ENCODE results near the gene PKP3. TPM values are rescaled to one million over a fixed set of nuclear protein-coding genes. Genes with fewer than 3 reads are reported as not detected.
A peak's percentile ranks its signal among the peaks of the same experiment; 100 is the strongest.

The PKP3 gene
- total and polyA plus RNA-seq, 9 of the 15 experiments (the other 6 are each of a cell fraction or from before 2014, with no cell fraction given): 0.11 to 110 (median 30.7) TPM

GRCh38 chr11:422249-422656, 28.2 kb downstream of the PKP3 start (continued):
- 0 out of 4 replicates have a peak, but pooled peaks of 1 of the 2 experiments have one; percentile 62 for TF ChIP-seq ZNF639 (CRISPR knock-in tag; conservative IDR thresholded peaks at IDR 0.05 in 1 of 2, IDR thresholded peaks at IDR 0.05 in 1 of 2)
- TF ChIP-seq RHOXF2B (CRISPR knock-in tag; conservative IDR thresholded peaks at IDR 0.05): no peak
- TF ChIP-seq ETV1 (tag; conservative IDR thresholded peaks at IDR 0.05; ENCODE audit: low read depth): no peak
- TF ChIP-seq MNT (conservative IDR thresholded peaks at IDR 0.05): peak in 1 of 2 experiments; percentile 73; a peak in 2 of 4 replicates
- TF ChIP-seq CCAR2 (IDR thresholded peaks at IDR 0.05; ENCODE audit: low read depth, low read length): no peak
- TF ChIP-seq TEAD1 (CRISPR knock-in tag; IDR thresholded peaks at IDR 0.05): peak in 1 of 2 experiments; percentile 96; a peak in 2 of 4 replicates
- 0 out of 2 replicates have a peak, but pooled peaks have one; percentile 38 for TF ChIP-seq HDAC2 (IDR thresholded peaks at IDR 0.05)
- TF ChIP-seq BHLHE40 (IDR thresholded peaks at IDR 0.05; ENCODE audit: low read length): 0 out of 2 replicates have a peak, but pooled peaks have one; percentile 38
- peak; percentile 94 for TF ChIP-seq CBFA2T3 (IDR thresholded peaks at IDR 0.05)
- TF ChIP-seq SIX5 (IDR thresholded peaks at IDR 0.05; ENCODE audit: borderline replicate concordance in 1 of 2, insufficient read depth in 1 of 2, low read depth in 1 of 2, low read length in 2 of 2): no peak
- TF ChIP-seq MYBL2 (IDR thresholded peaks at IDR 0.05; ENCODE audit: low read depth): no peak
- TF ChIP-seq MYBL2 (CRISPR knock-in tag; IDR thresholded peaks at IDR 0.05; ENCODE audit: borderline replicate concordance): no peak
- peak; percentile 86 for TF ChIP-seq ZFX (CRISPR knock-in tag; IDR thresholded peaks at IDR 0.05)
- TF ChIP-seq TEAD4 (IDR thresholded peaks at IDR 0.05; ENCODE audit: low read length): peak; percentile 96
- no peak for TF ChIP-seq TEAD4 (CRISPR knock-in tag; IDR thresholded peaks at IDR 0.05; ENCODE audit: borderline replicate concordance)
- TF ChIP-seq CHAMP1 (IDR thresholded peaks at IDR 0.05): no peak
- TF ChIP-seq USF2 (CRISPR knock-in tag; IDR thresholded peaks at IDR 0.05): no peak
- TF ChIP-seq ZNF445 (CRISPR knock-in tag; IDR thresholded peaks at IDR 0.05; ENCODE audit: low read depth): no peak
- TF ChIP-seq KDM1A (IDR thresholded peaks at IDR 0.05): peak in 1 of 2 experiments; percentile 12; a peak in 1 of 4 replicates
- no peak for TF ChIP-seq KAT8 (IDR thresholded peaks at IDR 0.05; ENCODE audit: low read depth)
- no peak for TF ChIP-seq ZBTB8A (IDR thresholded peaks at IDR 0.05; ENCODE audit: partially characterized antibody)
- TF ChIP-seq TFAP4 (CRISPR knock-in tag; IDR thresholded peaks at IDR 0.05; ENCODE audit: borderline replicate concordance): peak; percentile 74

Measured in K562 (cell line).